22Rv1 (cell line): ENCODE results near the gene SLC25A26.

Experiments used
- CTCF ChIP-seq: fragments of 450-650 bp; IDR thresholded peaks from 2 replicates; pipeline ENCODE4 v1.5.1; 2017; ENCODE audit warnings: mild to moderate bottlenecking
- ZFX ChIP-seq: fragments of 450-650 bp; IDR thresholded peaks from 2 replicates; pipeline ENCODE4 v1.6.1; 2017; ENCODE audit warnings: antibody characterized with exemption, borderline replicate concordance

GRCh38 chr3:66269411-66269810, 48.6 kb downstream of the SLC25A26 start:
- TF ChIP-seq CTCF (no peak), ZFX (no peak)
